WTC11 (cell line): ENCODE measurements around the gene BTBD9. TPM values are rescaled to one million over a fixed set of nuclear protein-coding genes. Genes with fewer than 3 reads are reported as not detected.

Experiments used
- ATAC-seq: fragments of 200-7000 bp; cut with Tn5 transposase; 2 replicates; pipeline ENCODE4 v1.10.0; 2021; ENCODE audit warnings: mild to moderate bottlenecking, moderate library complexity
- CTCF ChIA-PET: fragments of 300-600 bp; sonication (Branson Sonifier 250); formaldehyde crosslinking; loops from one replicate; lab custom pipeline; 2021; ENCODE audit warnings: antibody characterized with exemption; lab: Charles Lee
- POLR2A ChIA-PET: fragments of 350-600 bp; sonication (Branson Sonifier 250); formaldehyde crosslinking; loops from one replicate; lab custom pipeline; 2021; ENCODE audit warnings: antibody characterized with exemption; lab: Charles Lee
- DNase-seq: peaks from one replicate; pipeline ENCODE4 v3.0.0; 2021; ENCODE audit warnings: low spot score
- H3K27ac Mint-ChIP-seq: 2 replicates; pipeline ENCODE4 v1.8.0; 2021; ENCODE audit warnings: mixed read lengths
- H3K27me3 Mint-ChIP-seq: 2 replicates; pipeline ENCODE4 v1.8.0; 2021; ENCODE audit warnings: low read depth, mild to moderate bottlenecking, moderate library complexity, mixed read lengths
- H3K36me3 Mint-ChIP-seq: 2 replicates; pipeline ENCODE4 v1.8.0; 2021; ENCODE audit warnings: mixed read lengths
- H3K4me1 Mint-ChIP-seq: 2 replicates; pipeline ENCODE4 v1.8.0; 2022; ENCODE audit warnings: mixed read lengths
- H3K4me3 Mint-ChIP-seq: 2 replicates; pipeline ENCODE4 v1.8.0; 2021; ENCODE audit warnings: mild to moderate bottlenecking, moderate library complexity, mixed read lengths
- H3K9me3 Mint-ChIP-seq: 2 replicates; pipeline ENCODE4 v1.8.0; 2021; ENCODE audit warnings: mixed read lengths
- ATF2 ChIP-seq: sonication (generic); formaldehyde crosslinking; IDR thresholded peaks from 2 replicates; pipeline ENCODE4 v1.8.1; 2022; ENCODE audit warnings: low read depth, missing genetic modification reagents, borderline replicate concordance
- ELF4 ChIP-seq: sonication (generic); formaldehyde crosslinking; IDR thresholded peaks from 2 replicates; pipeline ENCODE4 v1.8.1; 2022; ENCODE audit warnings: low read depth, mild to moderate bottlenecking, moderate library complexity, missing genetic modification reagents
- ESRRA ChIP-seq: sonication (generic); formaldehyde crosslinking; IDR thresholded peaks from 2 replicates; pipeline ENCODE4 v1.8.1; 2022; ENCODE audit warnings: mild to moderate bottlenecking, missing genetic modification reagents, borderline replicate concordance
- GRHL2 ChIP-seq: fragments of 250-450 bp; sonication (Bioruptor Pico); IDR thresholded peaks from 2 replicates; pipeline ENCODE4 v1.8.0; 2022; ENCODE audit warnings: mild to moderate bottlenecking, moderate library complexity; ENCODE audit not compliant: insufficient replicate concordance, severe bottlenecking
- JAZF1 ChIP-seq: fragments of 250-450 bp; sonication (Bioruptor Pico); IDR thresholded peaks from 2 replicates; pipeline ENCODE4 v1.9.0; 2021; ENCODE audit warnings: moderate library complexity, mild to moderate bottlenecking, inconsistent platforms
- KAT7 ChIP-seq: sonication (generic); formaldehyde crosslinking; IDR thresholded peaks from 2 replicates; pipeline ENCODE4 v1.8.1; 2023; ENCODE audit warnings: missing genetic modification reagents, mild to moderate bottlenecking, borderline replicate concordance
- MYBL2 ChIP-seq: sonication (generic); formaldehyde crosslinking; IDR thresholded peaks from 2 replicates; pipeline ENCODE4 v1.8.1; 2023; ENCODE audit warnings: mild to moderate bottlenecking, moderate library complexity, missing genetic modification reagents
- NFYB ChIP-seq: sonication (generic); formaldehyde crosslinking; conservative IDR thresholded peaks from 2 replicates; pipeline ENCODE4 v1.8.0; 2022; ENCODE audit warnings: low read depth, missing genetic modification reagents
- NR1H2 ChIP-seq: sonication (generic); formaldehyde crosslinking; IDR thresholded peaks from 2 replicates; pipeline ENCODE4 v1.9.0; 2021; ENCODE audit warnings: mild to moderate bottlenecking, moderate library complexity, missing genetic modification reagents
- NR2C2 ChIP-seq: sonication (generic); formaldehyde crosslinking; IDR thresholded peaks from 2 replicates; pipeline ENCODE4 v1.8.0; 2022; ENCODE audit warnings: mild to moderate bottlenecking, missing genetic modification reagents
- RORB ChIP-seq: fragments of 250-450 bp; sonication (Bioruptor Pico); IDR thresholded peaks from 2 replicates; pipeline ENCODE4 v1.9.0; 2021; ENCODE audit warnings: mild to moderate bottlenecking
- SMAD4 ChIP-seq: sonication (generic); formaldehyde crosslinking; IDR thresholded peaks from 2 replicates; pipeline ENCODE4 v1.8.0; 2022; ENCODE audit warnings: mild to moderate bottlenecking, missing genetic modification reagents
- SP1 ChIP-seq: sonication (generic); formaldehyde crosslinking; conservative IDR thresholded peaks from 2 replicates; pipeline ENCODE4 v1.8.1; 2022; ENCODE audit warnings: missing genetic modification reagents
- TP53 ChIP-seq: sonication (generic); formaldehyde crosslinking; IDR thresholded peaks from 2 replicates; pipeline ENCODE4 v1.8.1; 2023; ENCODE audit warnings: mild to moderate bottlenecking, missing genetic modification reagents
- ZNF396 ChIP-seq: fragments of 250-450 bp; sonication (Bioruptor Pico); IDR thresholded peaks from 2 replicates; pipeline ENCODE4 v1.8.0; 2021; ENCODE audit warnings: mild to moderate bottlenecking, moderate library complexity, borderline replicate concordance
- ZNF416 ChIP-seq: fragments of 250-450 bp; sonication (Bioruptor Pico); IDR thresholded peaks from 2 replicates; pipeline ENCODE4 v1.9.0; 2021; ENCODE audit warnings: mild to moderate bottlenecking, inconsistent platforms
- ZNF423 ChIP-seq: fragments of 250-450 bp; sonication (Bioruptor Pico); IDR thresholded peaks from 2 replicates; pipeline ENCODE4 v2.1.2; 2022; ENCODE audit warnings: mild to moderate bottlenecking, moderate library complexity
- ZNF425 ChIP-seq: fragments of 250-450 bp; sonication (Bioruptor Pico); conservative IDR thresholded peaks from 2 replicates; pipeline ENCODE4 v1.9.0; 2021; ENCODE audit warnings: mild to moderate bottlenecking
- ZNF512 ChIP-seq: sonication (generic); formaldehyde crosslinking; IDR thresholded peaks from 2 replicates; pipeline ENCODE4 v1.8.1; 2022; ENCODE audit warnings: missing genetic modification reagents, borderline replicate concordance
- total RNA-seq: library from RNA; stranded (reverse); gene quantifications from 3 replicates; pipeline ENCODE4 v1.2.3, GENCODE V29; 2021
- TF ChIP-seq, protein P1 (sequence below): fragments of 200-600 bp; IDR thresholded peaks from 2 replicates; pipeline ENCODE4 v1.8.0; 2022; ENCODE audit warnings: antibody characterized with exemption
- TF ChIP-seq, protein P2 (sequence below): sonication (generic); formaldehyde crosslinking; IDR thresholded peaks from 2 replicates; pipeline ENCODE4 v1.8.1; 2023; ENCODE audit warnings: mild to moderate bottlenecking, missing genetic modification reagents
- TF ChIP-seq, protein P3 (sequence below): fragments of 250-450 bp; sonication (Bioruptor Pico); IDR thresholded peaks from 2 replicates; pipeline ENCODE4 v1.9.0; 2021; ENCODE audit warnings: moderate library complexity, mild to moderate bottlenecking, inconsistent platforms, borderline replicate concordance
- TF ChIP-seq, protein P4 (sequence below): sonication (generic); formaldehyde crosslinking; IDR thresholded peaks from 2 replicates; pipeline ENCODE4 v1.8.0; 2022; ENCODE audit warnings: mild to moderate bottlenecking, missing genetic modification reagents

Gene BTBD9
- total RNA-seq, 1 experiment from 2014 or later: 4.2 TPM

DNA sequence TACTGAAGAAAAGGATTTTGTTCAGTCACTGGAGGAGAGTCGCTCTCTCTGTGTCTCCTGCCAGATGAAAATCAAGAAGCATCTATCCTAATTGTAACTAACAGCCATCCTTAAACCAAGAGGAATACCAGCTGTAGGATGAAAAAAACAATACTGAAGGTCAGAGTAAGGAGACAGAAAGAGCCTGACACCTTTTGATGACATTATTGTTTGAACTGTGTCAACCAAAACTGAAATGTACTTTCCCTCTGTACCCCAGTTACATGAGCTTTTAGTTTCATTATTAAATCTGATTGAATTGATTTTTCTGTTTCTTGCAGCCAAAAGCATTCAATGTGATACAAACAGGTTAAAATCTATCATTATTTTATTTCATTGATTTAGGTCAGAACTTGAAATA, 17.2 kb upstream of the BTBD9 start (continued):
- TF ChIP-seq ELF4 (no peak), ZNF416 (CRISPR knock-in tag) (no peak), TP53 (CRISPR knock-in tag) (no peak), ZNF512 (CRISPR knock-in tag) (no peak), ATF2 (CRISPR knock-in tag) (no peak), NR2C2 (CRISPR knock-in tag) (no peak)
- TF ChIP-seq, protein P1, sequence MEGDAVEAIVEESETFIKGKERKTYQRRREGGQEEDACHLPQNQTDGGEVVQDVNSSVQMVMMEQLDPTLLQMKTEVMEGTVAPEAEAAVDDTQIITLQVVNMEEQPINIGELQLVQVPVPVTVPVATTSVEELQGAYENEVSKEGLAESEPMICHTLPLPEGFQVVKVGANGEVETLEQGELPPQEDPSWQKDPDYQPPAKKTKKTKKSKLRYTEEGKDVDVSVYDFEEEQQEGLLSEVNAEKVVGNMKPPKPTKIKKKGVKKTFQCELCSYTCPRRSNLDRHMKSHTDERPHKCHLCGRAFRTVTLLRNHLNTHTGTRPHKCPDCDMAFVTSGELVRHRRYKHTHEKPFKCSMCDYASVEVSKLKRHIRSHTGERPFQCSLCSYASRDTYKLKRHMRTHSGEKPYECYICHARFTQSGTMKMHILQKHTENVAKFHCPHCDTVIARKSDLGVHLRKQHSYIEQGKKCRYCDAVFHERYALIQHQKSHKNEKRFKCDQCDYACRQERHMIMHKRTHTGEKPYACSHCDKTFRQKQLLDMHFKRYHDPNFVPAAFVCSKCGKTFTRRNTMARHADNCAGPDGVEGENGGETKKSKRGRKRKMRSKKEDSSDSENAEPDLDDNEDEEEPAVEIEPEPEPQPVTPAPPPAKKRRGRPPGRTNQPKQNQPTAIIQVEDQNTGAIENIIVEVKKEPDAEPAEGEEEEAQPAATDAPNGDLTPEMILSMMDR: no peak
- TF ChIP-seq, protein P2, sequence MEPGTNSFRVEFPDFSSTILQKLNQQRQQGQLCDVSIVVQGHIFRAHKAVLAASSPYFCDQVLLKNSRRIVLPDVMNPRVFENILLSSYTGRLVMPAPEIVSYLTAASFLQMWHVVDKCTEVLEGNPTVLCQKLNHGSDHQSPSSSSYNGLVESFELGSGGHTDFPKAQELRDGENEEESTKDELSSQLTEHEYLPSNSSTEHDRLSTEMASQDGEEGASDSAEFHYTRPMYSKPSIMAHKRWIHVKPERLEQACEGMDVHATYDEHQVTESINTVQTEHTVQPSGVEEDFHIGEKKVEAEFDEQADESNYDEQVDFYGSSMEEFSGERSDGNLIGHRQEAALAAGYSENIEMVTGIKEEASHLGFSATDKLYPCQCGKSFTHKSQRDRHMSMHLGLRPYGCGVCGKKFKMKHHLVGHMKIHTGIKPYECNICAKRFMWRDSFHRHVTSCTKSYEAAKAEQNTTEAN (CRISPR knock-in tag): no peak
- TF ChIP-seq, all 79 proteins: peak for 0

DNA sequence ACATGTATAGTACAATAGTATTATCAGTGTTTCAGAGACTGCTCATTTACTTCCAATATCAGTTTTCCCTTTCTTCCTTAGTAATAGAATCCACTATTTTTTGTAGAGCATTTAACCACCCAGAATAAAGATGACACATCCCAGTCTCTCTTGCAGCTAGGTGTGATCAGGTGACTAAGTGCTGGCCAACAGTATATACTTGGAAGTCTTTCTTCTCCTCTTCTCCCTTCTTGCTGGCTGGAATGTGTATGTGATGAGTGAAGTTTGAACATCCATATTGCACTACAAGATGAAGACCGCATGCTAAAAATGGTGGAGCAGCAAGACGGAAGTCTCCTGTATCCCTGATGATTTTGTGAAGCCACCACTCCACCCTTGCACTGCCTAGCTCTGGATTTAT, 14.5 kb upstream of the BTBD9 start:
- Mint-ChIP-seq H3K9me3 (peaks cover 7% of the 10 kb centered on the region), H3K4me3 (no peak overlapping the region), H3K4me1 (0 out of 2 replicates have a peak, but pooled peaks cover 2% of the 10 kb centered on the region), H3K36me3 (peaks cover 5% of the 10 kb centered on the region), H3K27ac (no peak overlapping the region), H3K27me3 (no peaks in the 10 kb centered on the region)
- POLR2A ChIA-PET: no interaction called here
- ATAC-seq: no peak
- CTCF ChIA-PET: no interaction called here
- TF ChIP-seq NFYB: no peak
- TF ChIP-seq MYBL2 (CRISPR knock-in tag): no peak
- TF ChIP-seq RORB (CRISPR knock-in tag): no peak
- TF ChIP-seq ZNF425 (CRISPR knock-in tag): no peak
- TF ChIP-seq ATF2 (CRISPR knock-in tag): no peak
- TF ChIP-seq NR2C2 (CRISPR knock-in tag): no peak
- TF ChIP-seq JAZF1 (CRISPR knock-in tag): no peak
- TF ChIP-seq SMAD4 (CRISPR knock-in tag): no peak
- TF ChIP-seq, protein P3, sequence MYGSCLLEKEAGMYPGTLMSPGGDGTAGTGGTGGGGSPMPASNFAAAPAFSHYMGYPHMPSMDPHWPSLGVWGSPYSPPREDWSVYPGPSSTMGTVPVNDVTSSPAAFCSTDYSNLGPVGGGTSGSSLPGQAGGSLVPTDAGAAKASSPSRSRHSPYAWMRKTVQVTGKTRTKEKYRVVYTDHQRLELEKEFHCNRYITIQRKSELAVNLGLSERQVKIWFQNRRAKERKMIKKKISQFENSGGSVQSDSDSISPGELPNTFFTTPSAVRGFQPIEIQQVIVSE (CRISPR knock-in tag): no peak
- TF ChIP-seq NR1H2 (CRISPR knock-in tag): no peak
- no peak for TF ChIP-seq SP1
- TF ChIP-seq ZNF396 (CRISPR knock-in tag): no peak
- no peak for TF ChIP-seq ZNF512 (CRISPR knock-in tag)
- TF ChIP-seq, protein P4, sequence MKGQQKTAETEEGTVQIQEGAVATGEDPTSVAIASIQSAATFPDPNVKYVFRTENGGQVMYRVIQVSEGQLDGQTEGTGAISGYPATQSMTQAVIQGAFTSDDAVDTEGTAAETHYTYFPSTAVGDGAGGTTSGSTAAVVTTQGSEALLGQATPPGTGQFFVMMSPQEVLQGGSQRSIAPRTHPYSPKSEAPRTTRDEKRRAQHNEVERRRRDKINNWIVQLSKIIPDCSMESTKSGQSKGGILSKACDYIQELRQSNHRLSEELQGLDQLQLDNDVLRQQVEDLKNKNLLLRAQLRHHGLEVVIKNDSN (CRISPR knock-in tag): no peak
- TF ChIP-seq KAT7: no peak
- TF ChIP-seq ZNF423 (CRISPR knock-in tag): no peak
- TF ChIP-seq GRHL2 (CRISPR knock-in tag): no peak
- TF ChIP-seq ESRRA (CRISPR knock-in tag): no peak
- DNase-seq: no peak
